Measurements from ENCODE around the gene TOR1A.

- TF ChIP-seq EZH2 (IDR thresholded peaks at IDR 0.05), result no peak
- TF ChIP-seq POLR2AphosphoS5 (IDR thresholded peaks at IDR 0.05; ENCODE audit: borderline replicate concordance, low read depth, low read length), result no peak
These were observed 11.9 kb upstream of the TOR1A start for GRCh38 chr9:129835860-129836223.

Measured in SK-N-MC (cell line).